ENCODE results near the gene PDIK1L.

PDIK1L gene

DNA sequence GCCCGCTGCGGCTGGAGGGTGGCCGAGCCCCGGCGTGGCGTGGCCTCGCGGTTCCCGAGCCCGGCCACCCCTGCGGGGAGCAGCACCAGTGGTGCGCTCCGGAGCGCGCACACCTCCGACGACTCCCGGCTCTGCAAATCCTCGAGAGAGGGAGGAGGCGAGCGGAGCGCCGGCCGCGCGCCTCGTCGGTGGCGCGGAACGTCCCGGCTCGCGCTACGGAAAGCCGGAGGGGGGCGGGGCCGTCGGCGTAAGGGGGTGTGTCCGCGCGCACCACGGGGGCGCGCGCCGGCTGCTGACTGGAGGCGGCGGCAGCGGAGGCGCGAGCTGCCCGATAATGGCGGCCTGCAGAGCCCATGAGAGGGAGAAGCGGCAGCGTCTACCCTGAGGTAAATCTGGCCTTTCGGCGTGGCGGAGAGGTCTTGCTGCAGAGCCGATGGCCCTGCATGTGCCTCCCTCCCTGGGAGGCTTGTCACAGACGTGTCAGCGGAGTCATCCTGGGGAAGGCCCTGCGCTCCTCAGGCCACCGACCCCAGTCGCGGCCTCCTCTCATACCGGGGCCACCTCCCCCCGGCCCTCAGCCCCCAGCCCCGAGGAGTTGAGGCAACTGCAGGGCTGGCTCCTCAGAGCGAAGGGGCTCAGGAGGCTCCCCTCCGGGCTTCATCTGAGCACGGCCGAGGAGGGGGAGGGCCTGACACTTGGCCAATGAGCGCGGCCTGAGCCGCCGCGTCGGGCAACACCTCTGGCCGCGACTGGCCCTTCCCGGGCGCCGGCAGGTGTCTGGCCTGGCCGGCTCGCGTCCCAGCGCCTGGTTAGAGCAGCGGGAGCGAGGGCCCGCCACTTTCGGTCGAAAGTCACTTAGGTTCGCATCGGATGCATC lies at the start of gene PDIK1L:
Gene PDIK1L, plus strand, starts transcription at position 295 of the 877 bp plus-strand sequence. CDS start 2,485 bp downstream, outside the sequence.
- peak within 1 kb of the TSS; percentile 94 for H3K27ac ChIP-seq
- CTCF ChIA-PET = interaction anchor here (0.6 to 1.4 kb wide), 4 partner anchors 33 to 210 kb away, joined by 3 to 7 read pairs (median 3); no protein-coding TSS in a partner anchor
- POLR2A ChIA-PET (ENCODE audit: low non-redundant PET) = interaction anchor here (0.6 to 1.1 kb wide), 2 partner anchors 15 to 153 kb away, joined by 4 to 6 read pairs; no protein-coding TSS in a partner anchor
- DNase-seq (ENCODE audit: low spot score) = peak; percentile 91
- no peak for TF ChIP-seq CTCF (conservative IDR thresholded peaks at IDR 0.05; ENCODE audit: low read depth)

GRCh38 chr1:26064553-26064952 lies 47.1 kb upstream of the PDIK1L start:
- no peak for DNase-seq (ENCODE audit: low spot score)
- POLR2A ChIA-PET (ENCODE audit: low non-redundant PET) = no interaction called here
- H3K27ac ChIP-seq = no peak overlapping the region
- CTCF ChIA-PET = interaction anchor here (0.7 to 0.8 kb wide), 2 partner anchors 13 to 28 kb away, joined by 3 to 4 read pairs; no protein-coding TSS in a partner anchor
- TF ChIP-seq CTCF (conservative IDR thresholded peaks at IDR 0.05; ENCODE audit: low read depth) = no peak

GRCh38 chr1:26066160-26066559 lies 45.5 kb upstream of the PDIK1L start:
- no peak for TF ChIP-seq CTCF (conservative IDR thresholded peaks at IDR 0.05; ENCODE audit: low read depth)
- POLR2A ChIA-PET (ENCODE audit: low non-redundant PET) = no interaction called here
- DNase-seq (ENCODE audit: low spot score) = no peak
- CTCF ChIA-PET = interaction anchor here (0.5 to 1.6 kb wide), 3 partner anchors 18 to 79 kb away, joined by 3 to 4 read pairs (median 4); no protein-coding TSS in a partner anchor
- H3K27ac ChIP-seq = no peak overlapping the region

DNA sequence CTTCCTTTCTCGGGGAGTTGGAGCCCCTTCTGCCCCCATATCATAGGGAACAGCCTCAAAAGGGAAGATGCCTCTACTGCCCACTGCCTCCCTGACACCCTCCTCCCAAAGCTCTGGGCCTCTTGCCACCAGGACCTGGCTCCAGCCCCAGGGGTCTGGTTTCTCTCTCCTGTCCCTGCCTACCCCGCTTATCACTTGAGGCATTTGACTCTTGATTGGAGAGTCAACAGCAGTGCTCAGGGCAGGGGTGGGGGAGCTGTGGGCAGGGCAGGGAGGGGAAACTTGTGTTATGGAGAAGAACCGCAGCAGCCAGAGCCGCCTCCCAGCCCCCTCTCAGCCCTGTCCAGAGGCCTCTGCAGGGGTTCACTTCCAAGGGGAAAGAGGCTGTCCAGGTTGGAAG lies 44.8 kb upstream of the PDIK1L start:
- no peak overlapping the region for H3K27ac ChIP-seq
- POLR2A ChIA-PET (ENCODE audit: low non-redundant PET) = no interaction called here
- CTCF ChIA-PET = interaction anchor here (0.8 to 1.6 kb wide), 2 partner anchors 37 to 78 kb away, joined by 4 read pairs; no protein-coding TSS in a partner anchor
- no peak for DNase-seq (ENCODE audit: low spot score)
- TF ChIP-seq CTCF (conservative IDR thresholded peaks at IDR 0.05; ENCODE audit: low read depth) = no peak

DNA sequence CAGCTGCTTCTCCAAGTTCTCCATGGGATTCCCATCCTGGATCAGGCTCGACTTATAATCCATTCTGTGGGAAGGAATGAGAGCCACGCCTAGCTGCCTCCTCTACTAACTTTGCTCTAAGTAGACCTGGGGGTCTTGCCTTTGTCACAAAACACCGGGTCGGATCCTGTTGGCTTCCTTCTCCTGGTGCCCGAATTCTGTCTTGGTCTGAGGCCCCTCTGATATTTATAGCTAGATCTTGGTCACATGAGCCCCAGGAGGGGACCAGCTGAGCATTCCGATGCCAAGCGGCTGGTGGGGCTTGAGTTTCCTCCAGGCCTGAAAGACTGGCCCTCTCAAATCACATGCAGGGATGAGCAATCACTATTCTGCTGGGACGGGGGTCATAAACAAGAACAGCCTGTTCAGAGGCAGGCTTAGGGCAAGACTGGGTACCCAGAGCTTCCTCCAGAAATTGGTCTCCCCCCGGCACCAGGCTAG lies 44.2 kb upstream of the PDIK1L start, which contains the start of gene TRIM63:
Gene TRIM63, minus strand, starts transcription at position 199 of the 480 bp plus-strand sequence. Its CDS starts 136 bp downstream, at position 63.
- CTCF ChIA-PET = interaction anchor here (0.6 to 1.6 kb wide), 2 partner anchors 78 to 943 kb away, joined by 3 to 4 read pairs; no protein-coding TSS in a partner anchor
- POLR2A ChIA-PET (ENCODE audit: low non-redundant PET) = no interaction called here
- TF ChIP-seq CTCF (conservative IDR thresholded peaks at IDR 0.05; ENCODE audit: low read depth) = no peak
- DNase-seq (ENCODE audit: low spot score) = no peak
- H3K27ac ChIP-seq = no peak within 1 kb of the TSS

- ChIA-PET POLR2A (ENCODE audit: low non-redundant PET) (no interaction called here), CTCF (no interaction called here)
- TF ChIP-seq CTCF (conservative IDR thresholded peaks at IDR 0.05; ENCODE audit: low read depth) = no peak
- H3K27ac ChIP-seq = no peak overlapping the region
- DNase-seq (ENCODE audit: low spot score) = no peak
Measured at GRCh38 chr1:26069941-26070295, 41.7 kb upstream of the PDIK1L start.

All from RWPE1 (cell line).